HEK293T (cell line): Measurements from ENCODE around the gene STAB2.

ENCODE experiments used
- CTCF ChIA-PET: fragments of 350-600 bp; formaldehyde crosslinking; extraction: SDS; loops from one replicate; lab custom pipeline; 2021; ENCODE audit warnings: antibody characterized with exemption, inconsistent platforms; lab: Yijun Ruan, JAX
- POLR2A ChIA-PET: fragments of 350-600 bp; formaldehyde crosslinking; extraction: SDS; loops from one replicate; lab custom pipeline; 2020; ENCODE audit warnings: antibody characterized with exemption, inconsistent platforms; lab: Yijun Ruan, JAX
- DNase-seq: peaks from one replicate; pipeline ENCODE4 v3.0.0; 2012; ENCODE audit warnings: mixed read lengths; ENCODE audit errors: extremely low spot score
- ARNT ChIP-seq: fragments of 450-650 bp; IDR thresholded peaks from 2 replicates; pipeline ENCODE4 v1.6.1; 2017; ENCODE audit warnings: mild to moderate bottlenecking
- BHLHE40 ChIP-seq: fragments of 450-650 bp; IDR thresholded peaks from 2 replicates; pipeline ENCODE4 v1.6.1; 2016; ENCODE audit warnings: mild to moderate bottlenecking, moderate library complexity, borderline replicate concordance
- CTBP1 ChIP-seq: fragments of 450-650 bp; IDR thresholded peaks from 2 replicates; pipeline ENCODE4 v1.6.1; 2016; ENCODE audit warnings: borderline replicate concordance
- ELF4 ChIP-seq: fragments of 450-650 bp; IDR thresholded peaks from 2 replicates; pipeline ENCODE4 v1.6.1; 2017; ENCODE audit warnings: antibody characterized with exemption
- FOXA1 ChIP-seq: fragments of 450-650 bp; IDR thresholded peaks from 2 replicates; pipeline ENCODE4 v1.6.1; 2016; ENCODE audit warnings: mild to moderate bottlenecking
- FOXK2 ChIP-seq: fragments of 450-650 bp; IDR thresholded peaks from 2 replicates; pipeline ENCODE4 v1.6.1; 2016; ENCODE audit warnings: mild to moderate bottlenecking
- FOXM1 ChIP-seq: fragments of 450-650 bp; IDR thresholded peaks from 2 replicates; pipeline ENCODE4 v1.6.1; 2017; ENCODE audit warnings: mild to moderate bottlenecking, borderline replicate concordance
- HDGF ChIP-seq: fragments of 450-650 bp; IDR thresholded peaks from 2 replicates; pipeline ENCODE4 v1.6.1; 2017; ENCODE audit warnings: antibody characterized with exemption, borderline replicate concordance
- L3MBTL2 ChIP-seq: fragments of 450-650 bp; conservative IDR thresholded peaks from 2 replicates; pipeline ENCODE4 v1.6.1; 2016; ENCODE audit warnings: mild to moderate bottlenecking
- LEF1 ChIP-seq: fragments of 450-650 bp; IDR thresholded peaks from 2 replicates; pipeline ENCODE4 v1.6.1; 2017; ENCODE audit warnings: mild to moderate bottlenecking, borderline replicate concordance
- NFRKB ChIP-seq: fragments of 450-650 bp; IDR thresholded peaks from 2 replicates; pipeline ENCODE4 v1.6.1; 2016; ENCODE audit warnings: mild to moderate bottlenecking, moderate library complexity
- SP1 ChIP-seq: fragments of 450-650 bp; IDR thresholded peaks from 2 replicates; pipeline ENCODE4 v1.6.1; 2017
- SUZ12 ChIP-seq: fragments of 450-650 bp; IDR thresholded peaks from 2 replicates; pipeline ENCODE4 v1.6.1; 2016; ENCODE audit warnings: mild to moderate bottlenecking
- TARDBP ChIP-seq: fragments of 450-650 bp; IDR thresholded peaks from 2 replicates; pipeline ENCODE4 v1.6.1; 2016
- ZNF384 ChIP-seq: fragments of 450-650 bp; IDR thresholded peaks from 2 replicates; pipeline ENCODE4 v1.6.1; 2016
- TF ChIP-seq, protein P1 (sequence below): fragments of 450-650 bp; IDR thresholded peaks from 2 replicates; pipeline ENCODE4 v1.6.1; 2016

Gene STAB2

DNA sequence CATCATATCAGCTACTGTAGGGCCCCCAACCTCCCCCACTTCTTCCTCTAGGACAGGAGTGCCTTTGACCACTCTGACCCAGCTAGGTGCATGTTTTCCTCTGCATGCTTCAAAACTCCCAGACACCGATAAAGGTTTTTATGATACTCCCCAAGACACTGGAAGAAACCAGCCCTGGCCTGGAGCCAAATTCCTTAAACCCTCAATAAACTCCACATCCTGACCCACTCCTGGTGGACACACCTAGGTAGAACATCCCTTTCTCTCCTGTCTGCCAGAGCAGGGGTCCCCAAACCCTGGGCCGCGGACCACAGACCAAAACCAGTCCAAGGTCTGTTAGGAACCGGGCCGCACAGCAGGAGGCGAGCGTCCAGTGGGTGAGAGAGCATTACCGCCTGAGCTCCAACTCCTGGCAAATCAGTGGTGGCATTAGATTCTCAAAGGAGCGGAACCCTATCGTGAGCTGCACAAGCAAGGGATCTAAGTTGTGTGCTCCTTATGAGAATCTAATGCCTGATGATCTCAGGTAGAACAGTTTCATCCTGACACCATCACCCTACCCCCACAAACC, 204.4 kb downstream of the STAB2 start:
- ChIA-PET CTCF (no interaction called here), POLR2A (no interaction called here)

DNA sequence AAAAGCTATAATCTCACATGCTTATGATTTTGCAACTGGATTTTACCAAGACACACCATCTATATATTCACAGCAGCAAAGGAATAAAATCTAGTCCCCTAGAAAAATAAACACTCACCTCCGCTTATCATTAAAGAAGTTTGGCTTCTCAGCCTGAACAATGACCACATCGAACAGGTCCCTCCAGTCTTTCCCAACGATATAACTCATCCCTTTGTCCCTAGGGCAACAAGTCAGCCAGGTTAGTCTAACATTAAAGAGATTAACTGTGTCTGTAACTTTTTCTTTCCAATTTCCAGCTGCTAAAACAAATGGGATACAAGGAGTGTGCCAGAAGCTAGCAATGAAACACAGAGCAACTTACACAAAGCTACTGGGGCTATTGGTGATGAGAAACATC, 206.0 kb downstream of the STAB2 start:
- ChIA-PET POLR2A (no interaction called here), CTCF (no interaction called here)
- no peak for DNase-seq
- TF ChIP-seq TARDBP (no peak), LEF1 (no peak)

More for the DNA sequence above, 204.4 kb downstream of the STAB2 start:
- no peak for TF ChIP-seq TARDBP
- no peak for TF ChIP-seq SP1
- no peak for TF ChIP-seq ELF4
- TF ChIP-seq, protein P1, sequence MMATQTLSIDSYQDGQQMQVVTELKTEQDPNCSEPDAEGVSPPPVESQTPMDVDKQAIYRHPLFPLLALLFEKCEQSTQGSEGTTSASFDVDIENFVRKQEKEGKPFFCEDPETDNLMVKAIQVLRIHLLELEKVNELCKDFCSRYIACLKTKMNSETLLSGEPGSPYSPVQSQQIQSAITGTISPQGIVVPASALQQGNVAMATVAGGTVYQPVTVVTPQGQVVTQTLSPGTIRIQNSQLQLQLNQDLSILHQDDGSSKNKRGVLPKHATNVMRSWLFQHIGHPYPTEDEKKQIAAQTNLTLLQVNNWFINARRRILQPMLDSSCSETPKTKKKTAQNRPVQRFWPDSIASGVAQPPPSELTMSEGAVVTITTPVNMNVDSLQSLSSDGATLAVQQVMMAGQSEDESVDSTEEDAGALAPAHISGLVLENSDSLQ = no peak
- TF ChIP-seq LEF1 = no peak
- no peak for TF ChIP-seq BHLHE40
- TF ChIP-seq SUZ12 = no peak
- no peak for TF ChIP-seq ZNF384
- no peak for TF ChIP-seq FOXA1
- TF ChIP-seq HDGF = no peak
- no peak for DNase-seq

DNA sequence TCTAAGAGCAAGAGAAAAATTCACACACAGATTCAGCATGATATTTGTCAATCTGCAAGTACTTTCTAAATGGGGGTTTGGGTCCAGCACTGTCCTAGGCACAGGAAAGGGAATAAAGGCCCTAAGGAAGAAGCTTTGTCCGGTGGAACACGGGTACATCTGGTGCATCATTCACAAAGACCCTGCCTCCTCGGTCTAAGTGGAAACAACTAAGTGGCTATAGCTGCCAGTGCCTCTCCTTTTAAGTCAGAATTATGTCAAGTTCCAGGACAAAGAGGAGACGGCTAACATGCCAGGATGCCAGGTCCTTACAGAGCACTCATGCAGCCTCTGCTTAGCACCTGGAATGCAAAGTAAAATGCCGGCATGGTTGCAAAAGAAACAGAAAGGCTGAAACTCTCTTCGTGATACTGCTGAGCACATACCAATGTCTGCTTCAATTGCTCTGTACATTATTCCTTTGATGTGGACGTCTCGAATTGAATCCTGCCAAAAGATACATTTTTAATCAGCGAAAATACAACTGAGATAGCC, 206.5 kb downstream of the STAB2 start:
- no peak for TF ChIP-seq ARNT
- no peak for TF ChIP-seq NFRKB
- no peak for TF ChIP-seq SUZ12
- no peak for TF ChIP-seq ELF4
- no peak for TF ChIP-seq LEF1
- no peak for DNase-seq
- CTCF ChIA-PET = no interaction called here
- POLR2A ChIA-PET = no interaction called here

DNA sequence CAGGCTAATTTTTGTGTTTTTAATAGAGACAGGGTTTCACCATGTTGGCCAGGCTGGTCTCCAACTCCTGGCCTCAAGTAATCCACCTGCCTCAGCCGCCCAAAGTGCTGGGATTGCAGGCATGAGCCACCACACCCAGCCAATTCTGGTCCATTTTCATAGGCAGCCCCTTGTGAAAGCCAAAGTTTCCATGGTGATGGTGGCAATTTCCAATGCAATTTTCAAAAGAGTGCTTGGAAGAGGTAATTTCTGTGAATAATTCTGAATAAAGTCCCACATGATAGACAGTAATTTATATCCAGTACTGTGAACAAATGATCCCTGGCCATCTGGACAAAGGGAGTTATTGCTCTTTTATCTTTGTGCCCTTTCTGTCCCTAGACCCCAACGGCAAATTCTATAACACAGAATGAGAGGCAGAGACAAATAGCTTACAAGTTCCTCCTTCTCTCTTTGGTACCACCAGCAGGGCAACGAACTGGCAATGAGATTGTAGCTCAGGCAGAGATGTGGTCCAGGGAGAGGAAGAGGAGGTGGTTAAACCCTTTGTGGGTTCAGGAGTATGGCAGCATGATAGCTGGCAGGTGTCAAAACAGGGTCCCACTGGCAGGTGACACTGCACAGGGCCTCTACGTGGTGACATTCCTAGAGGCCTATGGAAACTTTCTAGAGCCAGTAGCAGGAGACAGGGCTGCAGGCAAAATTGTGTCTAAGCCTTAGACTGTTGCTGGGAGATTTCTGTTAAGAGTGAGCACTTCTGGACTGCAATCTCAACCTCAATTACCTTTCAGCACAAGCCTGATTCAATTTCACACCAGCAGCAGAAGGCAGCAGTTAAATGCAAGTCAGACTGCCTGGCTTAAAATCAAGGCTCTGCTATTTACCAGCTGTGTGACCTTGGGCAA, 207.5 kb downstream of the STAB2 start:
- no peak for TF ChIP-seq FOXM1
- TF ChIP-seq, protein P1 = no peak
- TF ChIP-seq ELF4 = no peak
- TF ChIP-seq LEF1 = no peak
- TF ChIP-seq L3MBTL2 = no peak
- no peak for TF ChIP-seq BHLHE40
- TF ChIP-seq CTBP1 = no peak
- no peak for TF ChIP-seq TARDBP
- no peak for TF ChIP-seq FOXK2
- no peak for TF ChIP-seq FOXA1
- no peak for TF ChIP-seq SP1
- TF ChIP-seq HDGF = no peak
- TF ChIP-seq NFRKB = no peak
- TF ChIP-seq ARNT = no peak
- no peak for TF ChIP-seq ZNF384
- no peak for TF ChIP-seq SUZ12
- CTCF ChIA-PET = no interaction called here
- POLR2A ChIA-PET = no interaction called here
- no peak for DNase-seq

DNA sequence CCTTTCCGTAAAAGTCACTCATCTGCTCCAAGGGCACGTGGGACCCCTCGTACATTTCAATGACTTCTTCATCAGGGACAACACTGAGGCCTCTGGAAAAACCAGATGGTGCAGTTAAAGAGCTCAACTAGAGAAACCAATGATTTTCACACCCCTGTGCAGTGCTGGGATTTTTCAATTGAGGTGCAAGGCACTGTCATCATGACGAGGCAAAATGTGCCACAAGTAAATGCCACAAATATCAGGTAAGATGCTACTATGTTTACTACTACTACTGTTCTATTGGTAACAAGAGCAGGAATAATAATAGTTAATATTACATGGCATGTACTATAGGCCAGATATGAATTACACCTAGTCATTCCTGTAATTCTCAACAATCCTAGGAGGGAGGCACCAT, 211.5 kb downstream of the STAB2 start:
- no peak for DNase-seq
- TF ChIP-seq CTBP1 (no peak), SUZ12 (no peak), BHLHE40 (no peak), TARDBP (no peak), ZNF384 (no peak)
- TF ChIP-seq, protein P1 = no peak
- CTCF ChIA-PET = interaction anchor here (0.7 kb wide), 1 partner anchor 29 kb away, joined by 3 read pairs; no protein-coding TSS in a partner anchor
- POLR2A ChIA-PET = no interaction called here

DNA sequence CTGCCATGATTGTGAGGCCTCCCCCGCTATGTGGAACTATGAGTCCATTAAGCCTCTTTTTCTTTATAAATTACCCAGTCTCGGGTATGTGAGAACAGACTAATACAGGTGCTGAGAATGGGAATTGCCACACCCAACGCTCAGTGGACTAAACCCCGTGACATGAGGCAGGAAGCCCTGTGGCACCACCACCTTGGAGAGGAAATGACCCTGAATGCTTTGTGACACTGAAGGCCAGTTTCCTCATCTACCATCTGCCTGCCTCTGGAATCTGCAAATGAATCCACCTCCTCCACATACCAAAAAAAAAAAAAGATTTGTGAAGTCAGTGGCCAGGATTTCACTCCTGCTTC, 212.4 kb downstream of the STAB2 start:
- TF ChIP-seq FOXK2 (no peak), FOXM1 (no peak)
- no peak for DNase-seq
- ChIA-PET POLR2A (no interaction called here), CTCF (no interaction called here)
